Loucy (cell line): ENCODE results near the gene NDST4.

Experiments
- H2AFZ ChIP-seq: fragments of 200-600 bp; sonication (generic); 2 replicates; pipeline ENCODE4 v1.6.0; 2016; ENCODE audit warnings: antibody characterized with exemption, mild to moderate bottlenecking, low read length, moderate library complexity
- H3F3A ChIP-seq: fragments of 200-600 bp; 2 replicates; pipeline ENCODE4 v1.6.0; 2016; ENCODE audit warnings: antibody characterized with exemption, low read depth, mild to moderate bottlenecking
- H3K27me3 ChIP-seq: fragments of 200-600 bp; sonication (generic); 2 replicates; pipeline ENCODE4 v1.6.1; 2014; ENCODE audit warnings: low read length, mild to moderate bottlenecking; ENCODE audit not compliant: insufficient read depth, poor library complexity, severe bottlenecking
- H3K36me3 ChIP-seq: fragments of 200-600 bp; sonication (generic); 2 replicates; pipeline ENCODE4 v1.6.1; 2016; ENCODE audit warnings: low read length; ENCODE audit not compliant: insufficient read depth
- H3K4me1 ChIP-seq: fragments of 200-600 bp; sonication (generic); 2 replicates; pipeline ENCODE4 v1.5.1; 2014; ENCODE audit warnings: low read length, mild to moderate bottlenecking; ENCODE audit not compliant: insufficient read depth, poor library complexity, severe bottlenecking
- H3K4me2 ChIP-seq: fragments of 200-600 bp; sonication (generic); 2 replicates; pipeline ENCODE4 v1.6.0; 2014; ENCODE audit warnings: antibody characterized with exemption, low read length, low read depth, mild to moderate bottlenecking; ENCODE audit not compliant: poor library complexity, severe bottlenecking
- H3K4me3 ChIP-seq: fragments of 200-600 bp; sonication (generic); 2 replicates; pipeline ENCODE4 v1.5.1; 2014; ENCODE audit warnings: low read length, mild to moderate bottlenecking, mixed read lengths; ENCODE audit not compliant: poor library complexity, severe bottlenecking
- H3K79me2 ChIP-seq: fragments of 200-600 bp; sonication (generic); 2 replicates; pipeline ENCODE4 v1.6.1; 2014; ENCODE audit warnings: low read length; ENCODE audit not compliant: insufficient read depth
- H3K9ac ChIP-seq: fragments of 200-600 bp; sonication (generic); 2 replicates; pipeline ENCODE4 v1.6.0; 2014; ENCODE audit warnings: mild to moderate bottlenecking, low read depth, low read length, moderate library complexity; ENCODE audit not compliant: poor library complexity, severe bottlenecking
- H3K9me2 ChIP-seq: fragments of 200-600 bp; sonication (generic); replicated peaks from 2 replicates; pipeline ENCODE4 v1.6.1; 2016; ENCODE audit warnings: low read depth, low read length, mixed read lengths
- H3K9me3 ChIP-seq: fragments of 200-600 bp; sonication (generic); 2 replicates; pipeline ENCODE4 v1.6.1; 2014; ENCODE audit warnings: mild to moderate bottlenecking, antibody characterized with exemption, low read length, low read depth; ENCODE audit not compliant: insufficient read depth
- H4K20me1 ChIP-seq: fragments of 200-600 bp; sonication (generic); 2 replicates; pipeline ENCODE4 v1.6.0; 2014; ENCODE audit warnings: antibody characterized with exemption, low read length, mild to moderate bottlenecking; ENCODE audit not compliant: insufficient read depth, poor library complexity, severe bottlenecking
- CTCF ChIP-seq: fragments of 200-600 bp; sonication (generic); conservative IDR thresholded peaks from 2 replicates; pipeline ENCODE4 v1.5.1; 2014; ENCODE audit warnings: mild to moderate bottlenecking, antibody characterized with exemption, low read length
- EZH2phosphoT487 ChIP-seq: fragments of 200-600 bp; IDR thresholded peaks from 2 replicates; pipeline ENCODE4 v1.6.1; 2018; ENCODE audit warnings: antibody characterized with exemption, mild to moderate bottlenecking, moderate library complexity, borderline replicate concordance

NDST4 gene

GRCh38 chr4:114926583-114926982, 186.8 kb downstream of the NDST4 start:
- Histone ChIP-seq H3K9me2 (no peaks in the 10 kb centered on the region), H3K79me2 (no peaks in the 10 kb centered on the region), H3K27me3 (no peaks in the 10 kb centered on the region), H2AFZ (no peak overlapping the region), H4K20me1 (no peaks in the 10 kb centered on the region), H3K4me2 (no peak overlapping the region), H3K4me1 (peaks cover 6% of the 10 kb centered on the region), H3K9me3 (no peaks in the 10 kb centered on the region), H3K9ac (no peak overlapping the region), H3K4me3 (no peak overlapping the region), H3K36me3 (no peaks in the 10 kb centered on the region), H3F3A (no peaks in the 10 kb centered on the region)
- no peak for TF ChIP-seq EZH2phosphoT487
- TF ChIP-seq CTCF: no peak

GRCh38 chr4:114924311-114924710, 189.1 kb downstream of the NDST4 start:
- H3K4me1 ChIP-seq: peaks cover 6% of the 10 kb centered on the region
- H3F3A ChIP-seq: no peaks in the 10 kb centered on the region
- H3K9me3 ChIP-seq: no peaks in the 10 kb centered on the region
- no peaks in the 10 kb centered on the region for H3K27me3 ChIP-seq
- H3K9me2 ChIP-seq: no peaks in the 10 kb centered on the region
- no peaks in the 10 kb centered on the region for H3K79me2 ChIP-seq
- no peaks in the 10 kb centered on the region for H4K20me1 ChIP-seq
- no peak overlapping the region for H3K4me2 ChIP-seq
- H3K36me3 ChIP-seq: no peaks in the 10 kb centered on the region
- H3K9ac ChIP-seq: no peak overlapping the region
- TF ChIP-seq EZH2phosphoT487 (no peak), CTCF (no peak)
- H3K4me3 ChIP-seq: no peak overlapping the region
- H2AFZ ChIP-seq: no peak overlapping the region

- H4K20me1 ChIP-seq: no peaks in the 10 kb centered on the region
- no peak overlapping the region for H3K4me2 ChIP-seq
- H3K36me3 ChIP-seq: no peaks in the 10 kb centered on the region
- H3K4me1 ChIP-seq: peaks cover 16% of the 10 kb centered on the region
- TF ChIP-seq CTCF: no peak
- no peak for TF ChIP-seq EZH2phosphoT487
- H3K9ac ChIP-seq: no peak overlapping the region
- H3K27me3 ChIP-seq: no peaks in the 10 kb centered on the region
- H3K4me3 ChIP-seq: no peak overlapping the region
- no peaks in the 10 kb centered on the region for H3K9me2 ChIP-seq
- no peaks in the 10 kb centered on the region for H3K79me2 ChIP-seq
- no peaks in the 10 kb centered on the region for H3K9me3 ChIP-seq
- H3F3A ChIP-seq: no peaks in the 10 kb centered on the region
- H2AFZ ChIP-seq: no peak overlapping the region
Measured at GRCh38 chr4:114922592-114922933, 190.9 kb downstream of the NDST4 start.
